Smooth muscle cell (in vitro differentiated cells): ENCODE results near the gene ANKRD33B. TPM values are rescaled to one million over a fixed set of nuclear protein-coding genes. Genes with fewer than 3 reads are reported as not detected.

Source experiments
- DNase-seq: peaks from one replicate; lab custom pipeline; 2025; ENCODE audit not compliant: unreplicated experiment; lab: John Stamatoyannopoulos, UW
- H2AFZ ChIP-seq: fragments of 200-600 bp; sonication (generic); 2 replicates; pipeline ENCODE4 v1.6.0; 2016; ENCODE audit warnings: antibody characterized with exemption, low read depth, mild to moderate bottlenecking
- H3F3A ChIP-seq: fragments of 200-600 bp; sonication (generic); 2 replicates; pipeline ENCODE4 v1.6.0; 2017; ENCODE audit warnings: antibody characterized with exemption, low read depth
- H3K27ac ChIP-seq: fragments of 200-600 bp; sonication (generic); 2 replicates; pipeline ENCODE4 v1.5.1; 2016; ENCODE audit warnings: low read depth, mild to moderate bottlenecking
- H3K27me3 ChIP-seq: fragments of 200-600 bp; sonication (generic); 2 replicates; pipeline ENCODE4 v1.6.1; 2016; ENCODE audit warnings: low read depth, mild to moderate bottlenecking
- H3K36me3 ChIP-seq: fragments of 200-600 bp; sonication (generic); 2 replicates; pipeline ENCODE4 v1.5.1; 2016; ENCODE audit warnings: low read depth
- H3K4me1 ChIP-seq: fragments of 200-600 bp; sonication (generic); 2 replicates; pipeline ENCODE4 v1.5.1; 2016; ENCODE audit warnings: low read depth
- H3K4me2 ChIP-seq: fragments of 200-600 bp; sonication (generic); 2 replicates; pipeline ENCODE4 v1.6.0; 2016; ENCODE audit warnings: mild to moderate bottlenecking
- H3K4me3 ChIP-seq: fragments of 200-600 bp; sonication (generic); 2 replicates; pipeline ENCODE4 v1.5.1; 2016; ENCODE audit warnings: mild to moderate bottlenecking
- H3K79me2 ChIP-seq: fragments of 200-600 bp; sonication (generic); 2 replicates; pipeline ENCODE4 v1.6.0; 2016; ENCODE audit warnings: low read depth, mild to moderate bottlenecking
- H3K9ac ChIP-seq: fragments of 200-600 bp; sonication (generic); 2 replicates; pipeline ENCODE4 v1.6.0; 2016; ENCODE audit warnings: low read depth
- H3K9me3 ChIP-seq: fragments of 200-600 bp; sonication (generic); replicated peaks from 2 replicates; pipeline ENCODE4 v1.5.1; 2016; ENCODE audit warnings: low read depth
- H4K20me1 ChIP-seq: fragments of 200-600 bp; sonication (generic); 2 replicates; pipeline ENCODE4 v1.6.0; 2016; ENCODE audit warnings: low read depth
- WGBS: methylation state at CpG from one replicate; pipeline ENCODE4 v1.1.7; 2016; ENCODE audit warnings: low lambda C conversion rate; 5-methylcytosine and 5-hydroxymethylcytosine counted together
- polyA plus RNA-seq: library from polyadenylated mRNA; unstranded; fragments of >200 nt; fragmentation: Nextera tagmentation; extraction: Ambion mirVana; gene quantifications from 2 replicates; pipeline ENCODE4 v1.2.1, GENCODE V29; 2016
- total RNA-seq: library from RNA; depleted of rRNA; stranded (reverse); fragments of >200 nt; gene quantifications from 2 replicates; pipeline ENCODE4 v1.2.3, GENCODE V29; 2014
- TF ChIP-seq, protein P1 (sequence below): fragments of 200-600 bp; sonication (generic); IDR thresholded peaks from 2 replicates; pipeline ENCODE4 v1.5.1; 2017; ENCODE audit warnings: borderline replicate concordance, mild to moderate bottlenecking, antibody characterized with exemption; ENCODE audit not compliant: insufficient read depth, poor library complexity, severe bottlenecking

The ANKRD33B gene
- total and polyA plus RNA-seq, 2 experiments from 2014 or later: 1.2 to 2.2 TPM

- 92% methylated on average over 11 of the region's 11 CpGs for WGBS
- Histone ChIP-seq H3K79me2 (no peaks in the 10 kb centered on the region), H3F3A (no peaks in the 10 kb centered on the region), H3K27ac (no peak overlapping the region), H2AFZ (no peak overlapping the region), H4K20me1 (no peaks in the 10 kb centered on the region), H3K4me2 (no peak overlapping the region), H3K4me3 (no peak overlapping the region), H3K27me3 (no peaks in the 10 kb centered on the region), H3K9me3 (no peaks in the 10 kb centered on the region), H3K4me1 (peaks cover 5% of the 10 kb centered on the region), H3K9ac (no peak overlapping the region), H3K36me3 (no peaks in the 10 kb centered on the region)
- TF ChIP-seq, protein P1, sequence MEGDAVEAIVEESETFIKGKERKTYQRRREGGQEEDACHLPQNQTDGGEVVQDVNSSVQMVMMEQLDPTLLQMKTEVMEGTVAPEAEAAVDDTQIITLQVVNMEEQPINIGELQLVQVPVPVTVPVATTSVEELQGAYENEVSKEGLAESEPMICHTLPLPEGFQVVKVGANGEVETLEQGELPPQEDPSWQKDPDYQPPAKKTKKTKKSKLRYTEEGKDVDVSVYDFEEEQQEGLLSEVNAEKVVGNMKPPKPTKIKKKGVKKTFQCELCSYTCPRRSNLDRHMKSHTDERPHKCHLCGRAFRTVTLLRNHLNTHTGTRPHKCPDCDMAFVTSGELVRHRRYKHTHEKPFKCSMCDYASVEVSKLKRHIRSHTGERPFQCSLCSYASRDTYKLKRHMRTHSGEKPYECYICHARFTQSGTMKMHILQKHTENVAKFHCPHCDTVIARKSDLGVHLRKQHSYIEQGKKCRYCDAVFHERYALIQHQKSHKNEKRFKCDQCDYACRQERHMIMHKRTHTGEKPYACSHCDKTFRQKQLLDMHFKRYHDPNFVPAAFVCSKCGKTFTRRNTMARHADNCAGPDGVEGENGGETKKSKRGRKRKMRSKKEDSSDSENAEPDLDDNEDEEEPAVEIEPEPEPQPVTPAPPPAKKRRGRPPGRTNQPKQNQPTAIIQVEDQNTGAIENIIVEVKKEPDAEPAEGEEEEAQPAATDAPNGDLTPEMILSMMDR: no peak
- no peak for DNase-seq
Observed at GRCh38 chr5:10540036-10540544, 23.8 kb upstream of the ANKRD33B start.

DNA sequence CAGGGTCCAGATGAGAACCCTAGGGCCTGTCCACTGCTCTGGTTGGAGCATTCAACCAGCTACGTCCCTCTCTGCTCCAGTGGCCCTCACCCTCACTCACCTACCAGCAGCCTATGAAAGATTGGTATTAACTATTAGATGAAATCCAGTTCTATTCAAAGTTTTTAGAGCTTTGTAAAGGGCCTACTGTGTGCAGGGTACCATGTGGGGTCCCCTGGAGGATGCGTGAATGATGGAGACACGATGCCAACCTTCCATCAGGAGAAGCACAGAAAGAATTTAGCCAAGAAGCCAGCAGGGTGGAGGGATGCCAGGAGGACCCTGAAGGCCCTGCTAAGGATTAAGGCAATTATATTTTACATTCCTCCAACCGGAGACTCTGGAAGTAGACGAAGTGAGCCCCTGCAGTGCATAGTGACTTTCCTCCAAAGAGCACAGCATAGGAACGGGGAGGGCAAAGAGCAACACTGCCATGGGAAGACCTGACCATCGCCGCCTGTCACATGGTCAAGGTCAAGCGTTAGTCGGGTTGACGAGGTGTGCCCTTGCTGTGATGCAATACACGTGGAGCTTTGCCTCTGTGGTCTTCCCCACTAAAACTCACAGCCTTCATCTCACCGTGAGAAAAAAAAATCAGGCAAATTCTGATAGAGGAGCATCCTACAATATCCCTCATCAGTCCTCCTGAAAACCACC lies 22.8 kb upstream of the ANKRD33B start:
- Histone ChIP-seq H3F3A (no peaks in the 10 kb centered on the region), H3K27me3 (peaks cover 5% of the 10 kb centered on the region), H3K9ac (no peak overlapping the region), H3K36me3 (no peaks in the 10 kb centered on the region), H4K20me1 (no peaks in the 10 kb centered on the region), H3K9me3 (no peaks in the 10 kb centered on the region), H3K4me2 (no peak overlapping the region), H3K4me3 (no peak overlapping the region), H3K27ac (no peak overlapping the region), H3K4me1 (peaks cover 5% of the 10 kb centered on the region), H2AFZ (no peak overlapping the region), H3K79me2 (no peaks in the 10 kb centered on the region)
- TF ChIP-seq, protein P1: no peak
- whole genome bisulfite sequencing: 92% methylated on average over 13 of the region's 13 CpGs
- DNase-seq: no peak

DNA sequence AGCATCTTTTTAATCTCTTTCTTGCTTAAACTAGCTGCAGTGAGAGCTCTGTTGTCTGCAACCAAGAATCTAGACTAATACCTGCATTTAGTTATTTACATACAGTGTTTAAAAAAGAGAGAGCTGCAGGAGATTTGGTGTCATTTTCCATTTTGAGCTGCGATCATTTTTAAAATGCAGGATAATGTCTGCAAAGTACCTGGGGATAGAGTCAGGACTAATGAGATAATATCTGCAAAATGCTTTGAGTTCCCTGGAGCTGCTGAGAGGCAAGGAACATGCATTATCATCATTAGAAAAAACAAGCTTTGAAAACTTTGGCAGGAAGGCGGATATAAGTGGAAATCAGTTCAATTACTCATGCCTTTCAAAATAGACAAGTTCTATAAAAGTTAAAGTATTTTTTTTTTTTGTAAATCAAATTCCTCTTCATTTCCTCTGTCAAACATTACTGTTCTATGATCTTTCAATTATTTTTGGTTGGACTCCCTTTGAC lies 21.8 kb upstream of the ANKRD33B start:
- Histone ChIP-seq H3K4me2 (no peak overlapping the region), H3K79me2 (no peaks in the 10 kb centered on the region), H3K9me3 (no peaks in the 10 kb centered on the region), H3K4me3 (no peak overlapping the region), H3K27ac (no peak overlapping the region), H3K4me1 (peaks cover 4% of the 10 kb centered on the region), H4K20me1 (no peaks in the 10 kb centered on the region), H2AFZ (no peak overlapping the region), H3K27me3 (peaks cover 5% of the 10 kb centered on the region), H3K9ac (no peak overlapping the region), H3F3A (no peaks in the 10 kb centered on the region), H3K36me3 (no peaks in the 10 kb centered on the region)
- DNase-seq: no peak
- WGBS: 91% methylated on average over 2 of the region's 2 CpGs
- TF ChIP-seq, protein P1: no peak

GRCh38 chr5:10543585-10544040 lies 20.3 kb upstream of the ANKRD33B start:
- Histone ChIP-seq H2AFZ (no peak overlapping the region), H3K27ac (no peak overlapping the region), H3K4me3 (no peak overlapping the region), H3K9ac (no peak overlapping the region), H4K20me1 (no peaks in the 10 kb centered on the region), H3K4me2 (no peak overlapping the region), H3F3A (no peaks in the 10 kb centered on the region), H3K9me3 (no peaks in the 10 kb centered on the region), H3K27me3 (peaks cover 5% of the 10 kb centered on the region), H3K36me3 (no peaks in the 10 kb centered on the region), H3K4me1 (no peaks in the 10 kb centered on the region), H3K79me2 (no peaks in the 10 kb centered on the region)
- no peak for DNase-seq
- WGBS: 64% methylated on average over 7 of the region's 7 CpGs
- TF ChIP-seq, protein P1: no peak
